Mesenchymal stem cell (in vitro differentiated cells and primary cell): ENCODE measurements around the gene DMBT1.
"Not testable (repeated sequence)": the region's sequence is repeated elsewhere in the genome, so short reads cannot be mapped to it uniquely, and the experiment has no call there.

ENCODE experiments used
- DNase-seq: peaks from one replicate; pipeline ENCODE4 v3.0.0-alpha.2; 2013
- H2AFZ ChIP-seq: one replicate; pipeline ENCODE4 v1.6.1; 2013; ENCODE audit warnings: low read depth, mild to moderate bottlenecking, control low read depth, inconsistent platforms, low read length, moderate library complexity
- H2AK5ac ChIP-seq: 2 replicates; pipeline ENCODE4 v1.6.1; 2013; ENCODE audit warnings: low read length, moderate library complexity, mild to moderate bottlenecking, inconsistent platforms; ENCODE audit not compliant: severe bottlenecking
- H2BK120ac ChIP-seq: one replicate; pipeline ENCODE4 v1.6.1; 2013; ENCODE audit warnings: low read depth, mild to moderate bottlenecking, inconsistent platforms, low read length, moderate library complexity
- H2BK12ac ChIP-seq, 2 experiments: one replicate each; pipeline ENCODE4 v1.6.1; 2013; ENCODE audit warnings: inconsistent platforms in 2 of 2, low read length in 2 of 2, mild to moderate bottlenecking in 2 of 2, moderate library complexity in 2 of 2, control low read depth in 1 of 2
- H2BK15ac ChIP-seq: one replicate; pipeline ENCODE4 v1.6.1; 2013; ENCODE audit warnings: mild to moderate bottlenecking, low read depth, inconsistent platforms; ENCODE audit not compliant: poor library complexity, severe bottlenecking
- H2BK5ac ChIP-seq: 2 replicates; pipeline ENCODE4 v1.6.1; 2013; ENCODE audit warnings: low read depth, mild to moderate bottlenecking, low read length, control low read depth, inconsistent platforms; ENCODE audit not compliant: poor library complexity, severe bottlenecking
- H3K14ac ChIP-seq, 2 experiments: one replicate each; pipeline ENCODE4 v1.6.1; 2013; ENCODE audit warnings: inconsistent platforms in 2 of 2, low read length in 2 of 2, control low read depth in 1 of 2, mild to moderate bottlenecking in 1 of 2, moderate library complexity in 1 of 2
- H3K18ac ChIP-seq, 2 experiments: one replicate each; pipeline ENCODE4 v1.6.1; 2013; ENCODE audit warnings: inconsistent platforms in 2 of 2, low read length in 2 of 2, control low read depth in 1 of 2, low read depth in 1 of 2, mild to moderate bottlenecking in 1 of 2
- H3K23ac ChIP-seq, 2 experiments: one replicate each; pipeline ENCODE4 v1.6.1; 2013; ENCODE audit warnings: inconsistent platforms in 2 of 2, low read length in 2 of 2, mild to moderate bottlenecking in 2 of 2, moderate library complexity in 2 of 2, control low read depth in 1 of 2
- H3K27ac ChIP-seq: 2 replicates; pipeline ENCODE4 v1.5.1; 2013; ENCODE audit warnings: mild to moderate bottlenecking, moderate library complexity, low read length, control low read depth, inconsistent platforms; ENCODE audit not compliant: poor library complexity, severe bottlenecking
- H3K27me3 ChIP-seq, 2 experiments: 2 replicates each; pipeline versions ENCODE4 v1.6.1 to v1.7.0; 2013; ENCODE audit warnings: low read length in 2 of 2, mild to moderate bottlenecking in 2 of 2, moderate library complexity in 2 of 2, control low read depth in 1 of 2, inconsistent platforms in 1 of 2; ENCODE audit not compliant: control insufficient read depth in 1 of 2, insufficient read depth in 1 of 2
- H3K36me3 ChIP-seq, 2 experiments: 2 replicates each; pipeline versions ENCODE4 v1.6.1 to v1.7.0; 2013; ENCODE audit warnings: low read length in 2 of 2, control low read depth in 1 of 2, inconsistent platforms in 1 of 2, low read depth in 1 of 2, mild to moderate bottlenecking in 1 of 2; ENCODE audit not compliant: insufficient read depth in 2 of 2, control insufficient read depth in 1 of 2
- H3K4ac ChIP-seq, 2 experiments: one replicate each; pipeline ENCODE4 v1.6.1; 2013; ENCODE audit warnings: inconsistent platforms in 2 of 2, low read length in 2 of 2, mild to moderate bottlenecking in 2 of 2, moderate library complexity in 2 of 2, control low read depth in 1 of 2, low read depth in 1 of 2
- H3K4me1 ChIP-seq: 2 replicates; pipeline ENCODE4 v1.6.1; 2013; ENCODE audit warnings: low read depth, low read length, control low read depth; ENCODE audit not compliant: control insufficient read depth, insufficient read depth
- H3K4me2 ChIP-seq: 2 replicates; pipeline ENCODE4 v1.6.1; 2013; ENCODE audit warnings: low read length, mild to moderate bottlenecking, inconsistent platforms; ENCODE audit not compliant: poor library complexity, severe bottlenecking
- H3K4me3 ChIP-seq, 2 experiments: 2 replicates each; pipeline versions ENCODE4 v1.5.1 to v1.7.0; 2013; ENCODE audit warnings: low read length in 2 of 2, mild to moderate bottlenecking in 2 of 2, control low read depth in 1 of 2, low read depth in 1 of 2; ENCODE audit not compliant: insufficient read depth in 1 of 2
- H3K79me1 ChIP-seq: replicated peaks from 2 replicates; pipeline ENCODE4 v1.6.1; 2013; ENCODE audit warnings: mild to moderate bottlenecking, control low read depth, low read length, inconsistent platforms; ENCODE audit not compliant: poor library complexity, severe bottlenecking
- H3K9ac ChIP-seq: 2 replicates; pipeline ENCODE4 v1.7.0; 2013; ENCODE audit warnings: mild to moderate bottlenecking, low read length, moderate library complexity
- H3K9me3 ChIP-seq: 2 replicates; pipeline ENCODE4 v1.7.0; 2013; ENCODE audit warnings: mild to moderate bottlenecking, low read length; ENCODE audit not compliant: control insufficient read depth
- H4K8ac ChIP-seq: one replicate; pipeline ENCODE4 v1.6.1; 2013; ENCODE audit warnings: inconsistent platforms, mild to moderate bottlenecking, low read length, moderate library complexity
- H4K91ac ChIP-seq: one replicate; pipeline ENCODE4 v1.6.1; 2013; ENCODE audit warnings: mild to moderate bottlenecking, low read length, inconsistent platforms
- WGBS: methylation state at CpG from one replicate; pipeline ENCODE4 v1.1.7; 2013; ENCODE audit warnings: mixed read lengths; 5-methylcytosine and 5-hydroxymethylcytosine counted together

The DMBT1 gene

GRCh38 chr10:122620961-122621360 is 60.4 kb downstream of the DMBT1 start:
- not testable (repeated sequence) for H3K4me2 ChIP-seq, H3K27ac ChIP-seq, H3K9me3 ChIP-seq, H3K9ac ChIP-seq, H4K8ac ChIP-seq, H2AFZ ChIP-seq, H3K14ac ChIP-seq, H2BK15ac ChIP-seq, H3K4me3 ChIP-seq, H3K36me3 ChIP-seq, H3K4ac ChIP-seq, DNase-seq, H3K27me3 ChIP-seq, H2BK12ac ChIP-seq, H3K18ac ChIP-seq, H3K23ac ChIP-seq, H4K91ac ChIP-seq, H2BK120ac ChIP-seq, H2BK5ac ChIP-seq, H2AK5ac ChIP-seq, H3K4me1 ChIP-seq, H3K79me1 ChIP-seq
- WGBS, result 77% methylated on average over 8 of the region's 8 CpGs

GRCh38 chr10:122624546-122624945 is 64.0 kb downstream of the DMBT1 start:
- Histone ChIP-seq H4K91ac (no peak overlapping the region), H2AK5ac (no peak overlapping the region), H3K9ac (no peak overlapping the region), H2BK15ac (no peak overlapping the region), H3K79me1 (no peaks in the 10 kb centered on the region), H4K8ac (no peak overlapping the region), H3K9me3 (peaks cover 6% of the 10 kb centered on the region), H3K23ac (no peak overlapping the region), H3K36me3 (no peaks in the 10 kb centered on the region), H2BK5ac (no peak overlapping the region), H2AFZ (no peak overlapping the region), H3K4me1 (no peaks in the 10 kb centered on the region), H3K4ac (no peak overlapping the region), H2BK12ac (no peak overlapping the region), H2BK120ac (no peak overlapping the region), H3K14ac (no peak overlapping the region), H3K18ac (no peak overlapping the region), H3K4me3 (no peak overlapping the region), H3K4me2 (no peak overlapping the region), H3K27ac (no peak overlapping the region), H3K27me3 (peaks cover 0 to 4% of the 10 kb centered on the region in 2 experiments)
- 73% methylated on average over 5 of the region's 5 CpGs for WGBS
- no peak for DNase-seq

GRCh38 chr10:122630526-122630925 is 70.0 kb downstream of the DMBT1 start:
- H3K4me1 ChIP-seq, result no peaks in the 10 kb centered on the region
- no peak overlapping the region for H2BK12ac ChIP-seq
- 77% methylated on average over 6 of the region's 6 CpGs for WGBS
- H3K79me1 ChIP-seq, result no peaks in the 10 kb centered on the region
- no peak overlapping the region for H2BK5ac ChIP-seq
- H3K27me3 ChIP-seq, result peaks cover 0 to 16% of the 10 kb centered on the region in 2 experiments
- H4K91ac ChIP-seq, result no peak overlapping the region
- H2BK15ac ChIP-seq, result no peak overlapping the region
- H3K14ac ChIP-seq, result no peak overlapping the region
- no peaks in the 10 kb centered on the region for H3K36me3 ChIP-seq
- no peak for DNase-seq
- no peak overlapping the region for H3K27ac ChIP-seq
- H3K4me2 ChIP-seq, result no peak overlapping the region
- no peak overlapping the region for H3K9ac ChIP-seq
- no peak overlapping the region for H2BK120ac ChIP-seq
- H4K8ac ChIP-seq, result no peak overlapping the region
- H2AK5ac ChIP-seq, result no peak overlapping the region
- no peaks in the 10 kb centered on the region for H3K9me3 ChIP-seq
- no peak overlapping the region for H3K18ac ChIP-seq
- H3K4me3 ChIP-seq, result no peak overlapping the region
- no peak overlapping the region for H3K23ac ChIP-seq
- no peak overlapping the region for H2AFZ ChIP-seq
- H3K4ac ChIP-seq, result no peak overlapping the region

- Histone ChIP-seq H2BK5ac (no peak overlapping the region), H3K23ac (no peak overlapping the region), H2AK5ac (no peak overlapping the region), H3K9me3 (no peaks in the 10 kb centered on the region), H2BK15ac (no peak overlapping the region), H4K8ac (no peak overlapping the region), H3K36me3 (no peaks in the 10 kb centered on the region), H3K14ac (no peak overlapping the region), H3K4me3 (no peak overlapping the region), H4K91ac (no peak overlapping the region), H3K4me1 (no peaks in the 10 kb centered on the region), H2AFZ (no peak overlapping the region), H3K9ac (no peak overlapping the region), H2BK12ac (no peak overlapping the region), H3K27ac (no peak overlapping the region), H2BK120ac (no peak overlapping the region), H3K27me3 (peaks cover 0 to 22% of the 10 kb centered on the region in 2 experiments), H3K79me1 (no peaks in the 10 kb centered on the region), H3K4ac (no peak overlapping the region), H3K18ac (no peak overlapping the region), H3K4me2 (no peak overlapping the region)
- no peak for DNase-seq
- 75% methylated on average over 5 of the region's 5 CpGs for WGBS
Observed at GRCh38 chr10:122632031-122632430, 71.5 kb downstream of the DMBT1 start.
